Right lobe of liver (tissue), 6 donors: ENCODE measurements around the gene NSRP1. TPM values are rescaled to one million over a fixed set of nuclear protein-coding genes. Genes with fewer than 3 reads are reported as not detected.

Experiments
- ATAC-seq, 4 donors: fragments of 200-7000 bp; cut with Tn5 transposase; one replicate each; pipeline ENCODE4 v1.9.1; 2020; ENCODE audit warnings: mild to moderate bottlenecking in 4 of 4, moderate library complexity in 4 of 4
- DNase-seq, 3 donors: peaks; one replicate each; pipeline ENCODE4 v3.0.0-alpha.2; 2020
- H3K27ac ChIP-seq, 3 donors: fragments of 200-600 bp; one replicate each; pipeline ENCODE4 v1.8.0; 2022
- H3K27me3 ChIP-seq, 2 donors: fragments of 200-600 bp; one replicate each; pipeline ENCODE4 v1.8.0; 2022
- H3K36me3 ChIP-seq, 4 donors: fragments of 200-600 bp; sonication (generic) in 1 of 4; one replicate each; pipeline versions ENCODE4 v1.5.1 to v1.8.0; 2017 to 2022; ENCODE audit warnings: control low read depth in 1 of 4
- H3K4me1 ChIP-seq, 4 donors: fragments of 200-600 bp; sonication (generic) in 1 of 4; one replicate each; pipeline versions ENCODE4 v1.5.1 to v1.8.0; 2017 to 2022; ENCODE audit warnings: control low read depth in 1 of 4
- H3K4me3 ChIP-seq, 3 donors: fragments of 200-600 bp; one replicate each; pipeline ENCODE4 v1.8.0; 2022
- H3K9me3 ChIP-seq, 4 donors: fragments of 200-600 bp; sonication (generic) in 1 of 4; one replicate each; pipeline versions ENCODE4 v1.5.1 to v1.8.0; 2017 to 2022; ENCODE audit warnings: control low read depth in 1 of 4
- CTCF ChIP-seq, 4 donors: fragments of 200-600 bp in 3 of 4; fragments of 450-650 bp in 1 of 4; IDR thresholded peaks; one replicate each; pipeline versions ENCODE4 v1.5.1 to v1.8.0; 2016 to 2022; ENCODE audit warnings: antibody characterized with exemption in 4 of 4, mild to moderate bottlenecking in 2 of 4
- POLR2A ChIP-seq: fragments of 450-650 bp; IDR thresholded peaks from one replicate; pipeline ENCODE4 v1.6.1; 2017; ENCODE audit warnings: antibody characterized with exemption, mild to moderate bottlenecking
- WGBS: methylation state at CpG from one replicate; pipeline ENCODE4 v1.1.6; 2018; ENCODE audit warnings: low coverage, low lambda C conversion rate; ENCODE audit not compliant: insufficient coverage; ENCODE audit errors: missing lambda C conversion rate; 5-methylcytosine and 5-hydroxymethylcytosine counted together
- intact Hi-C, 2 donors: fragments of 100-400 bp; cut with DNase I; formaldehyde crosslinking; loops; one replicate each; pipeline versions ENCODE4 v1.11.2 to v1.14.1; 2022
- microRNA counts: library from miRNA; unstranded; fragments of <30 nt; microRNA quantifications from one replicate; lab custom pipeline; 2016
- microRNA-seq, 2 donors: library from miRNA; unstranded; fragments of <30 nt; microRNA quantifications; one replicate each; pipeline ENCODE4, GENCODE V29; 2019 to 2020
- small RNA-seq, 2 experiments: library from RNA; depleted of rRNA; stranded (forward); fragments of <200 nt; gene quantifications; one replicate each; pipeline ENCODE3, GENCODE V24; 2016
- total RNA-seq, 6 experiments: library from RNA; depleted of rRNA in 2 of 6; stranded (reverse); fragments of >200 nt in 2 of 6; fragmentation: NEBNext Ultra II Directional in 3 of 6; extraction: Animal tissue kit (Norgen Biotek cat#: 25700) in 3 of 6; gene quantifications; one replicate each; pipeline versions ENCODE4 v1.1.0 to v1.2.4, GENCODE V29; 2016 to 2023
- donor health status: DM: no; HTN: yes; CAD: no.
- donor health status: DM: no; HTN: no; CAD: no.
- donor health status: DM: no; HTN: no; CAD: no.
- donor health status: DM: no; HTN: yes; CAD: no.
- donor health status: DM: no; HTN: yes; CAD: no.

Gene NSRP1
- total RNA-seq, 6 experiments from 2014 or later, result 5.8 to 11.7 (median 8.1) TPM

- TF ChIP-seq POLR2A, result no peak
- TF ChIP-seq CTCF (IDR thresholded peaks at IDR 0.05), result no peak
- no peaks in the 10 kb centered on the region for H3K36me3 ChIP-seq
- ATAC-seq (peak; percentile 4 to 20 (median 10)), DNase-seq (no peak)
- H3K27me3 ChIP-seq, result no peaks in the 10 kb centered on the region
- 13% methylated on average over 35 of the region's 82 CpGs for WGBS
- H3K9me3 ChIP-seq, result no peaks in the 10 kb centered on the region
- peaks cover 0 to 12% (median 0%) of the 10 kb centered on the region in 4 donors for H3K4me1 ChIP-seq
- no peak within 1 kb of the TSS for H3K27ac ChIP-seq
- peak within 1 kb of the TSS; percentile 23 to 39 (median 33) for H3K4me3 ChIP-seq
- intact Hi-C loops, result no loop called here
These were observed 119.0 kb downstream of the NSRP1 start, which contains the start of gene SLC6A4 for GRCh38 chr17:30235386-30236296. TSS of gene SLC6A4 (minus strand) at chr17:30235697. CDS start at chr17:30221958, 13,739 bp downstream.

MicroRNAs encoded within 50 kb of the gene (microRNA counts, 767-probe panel; counts per million panel counts)
- microRNA hsa-miR-3184-5p (lab: Ali Mortazavi, UCI) (237 counts per million), microRNA hsa-miR-423-3p (lab: Ali Mortazavi, UCI) (237 counts per million), microRNA hsa-miR-423-5p (lab: Ali Mortazavi, UCI) (8,826 counts per million, percentile 41 among the panel's probes with 10 or more counts)

Small RNA genes lying within 50 kb of the gene (microRNA-seq; reads per million reads assigned to microRNA genes)
- gene MIR423, result 0 reads per million in 2 donors

Small RNA genes lying within 50 kb of the gene (small RNA-seq; reads per million reads assigned to genes)
- 0 reads per million in 2 experiments for gene AC104984.5

Other genes with a start within 250 kb of the NSRP1 start
- 10 to 100 TPM in 4 of 6 experiments, 1 to 10 TPM in 2; 8.0 to 12.7 (median 10.5) TPM for gene SSH2, start 186.6 kb upstream of the NSRP1 start, total RNA-seq
- gene EFCAB5, start 175.2 kb upstream of the NSRP1 start, total RNA-seq, result under 1 TPM in 1 of 6 experiments, not detected in 5; 0.32 TPM
- gene SLC6A4, start 118.9 kb downstream of the NSRP1 start, total RNA-seq, result not detected
- 1 to 10 TPM; 7.0 to 9.2 (median 7.3) TPM for gene BLMH, start 175.1 kb downstream of the NSRP1 start, total RNA-seq
- gene TMIGD1, start 217.2 kb downstream of the NSRP1 start, total RNA-seq, result not detected